ENCODE data around the gene KIF27. TPM values are rescaled to one million over a fixed set of nuclear protein-coding genes. Genes with fewer than 3 reads are reported as not detected.

Gene KIF27
- total and polyA plus RNA-seq, 4 donors = 0.55 to 5.1 (median 1.6) TPM

DNA sequence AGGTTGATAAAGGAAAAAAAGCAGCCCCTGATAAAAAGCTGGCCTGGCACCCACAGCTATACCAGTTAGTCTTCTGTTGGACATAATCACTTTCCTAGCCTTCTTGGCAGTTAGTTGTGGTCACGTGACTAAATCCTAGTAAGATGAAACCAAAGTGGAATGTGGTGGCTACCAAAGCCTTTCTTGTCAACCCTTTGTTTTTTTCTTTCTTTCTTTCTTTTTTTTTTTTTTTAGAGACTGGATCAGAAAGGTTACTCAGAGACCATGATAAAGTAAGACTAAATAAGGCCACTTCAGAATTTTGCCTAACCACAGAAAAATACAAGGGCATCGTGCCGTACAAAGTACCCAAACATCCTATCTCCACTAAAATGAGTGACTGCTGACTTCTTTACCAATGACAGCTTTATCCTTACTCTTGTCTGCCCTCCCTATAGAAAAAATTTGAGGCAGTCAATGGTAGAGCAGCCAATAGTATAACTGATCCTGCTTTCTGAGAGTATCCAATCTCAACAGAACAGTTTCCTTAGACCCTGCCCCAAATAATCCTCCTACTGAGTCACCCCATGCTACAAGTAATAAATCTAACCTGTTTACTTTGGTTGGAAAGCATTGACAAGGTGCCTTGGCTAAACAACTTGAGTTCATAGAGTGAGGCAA, 14.2 kb upstream of the KIF27 start:
- Histone ChIP-seq H3K4me3 (ENCODE audit: low read depth in 1 of 3, low read length in 3 of 3) (no peak overlapping the region), H3K27me3 (ENCODE audit: control insufficient read depth in 4 of 4, insufficient read depth in 4 of 4, low read length in 3 of 4) (no peaks in the 10 kb centered on the region), H3K4me1 (ENCODE audit: control insufficient read depth in 4 of 4, insufficient read depth in 4 of 4, low read length in 3 of 4) (peaks cover 4 to 9% (median 6%) of the 10 kb centered on the region in 4 donors), H3K9me3 (ENCODE audit: control insufficient read depth in 4 of 4, low read length in 3 of 4) (no peaks in the 10 kb centered on the region), H3K27ac (ENCODE audit: low read depth in 1 of 2, low read length in 2 of 2) (no peak overlapping the region), H3K9ac (ENCODE audit: low read depth in 1 of 2, low read length in 2 of 2) (no peak overlapping the region), H3K36me3 (ENCODE audit: control insufficient read depth in 4 of 4, insufficient read depth in 3 of 4, low read depth in 1 of 4, low read length in 3 of 4) (peaks cover 0 to 6% (median 2%) of the 10 kb centered on the region in 4 donors)
- WGBS = 89% methylated on average over 3 of the region's 3 CpGs
- TF ChIP-seq SP1 (IDR thresholded peaks at IDR 0.05) = no peak
- TF ChIP-seq, protein P1, sequence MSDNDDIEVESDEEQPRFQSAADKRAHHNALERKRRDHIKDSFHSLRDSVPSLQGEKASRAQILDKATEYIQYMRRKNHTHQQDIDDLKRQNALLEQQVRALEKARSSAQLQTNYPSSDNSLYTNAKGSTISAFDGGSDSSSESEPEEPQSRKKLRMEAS (IDR thresholded peaks at IDR 0.05) = no peak
- no peak for TF ChIP-seq HNF4A (conservative IDR thresholded peaks at IDR 0.05)
- TF ChIP-seq NR2F2 (IDR thresholded peaks at IDR 0.05) = no peak
- TF ChIP-seq FOXA2 (IDR thresholded peaks at IDR 0.05) = no peak
- no peak for TF ChIP-seq EGR1 (IDR thresholded peaks at IDR 0.05; ENCODE audit: low read depth in 2 of 2)
- TF ChIP-seq JUND (IDR thresholded peaks at IDR 0.05) = no peak
- TF ChIP-seq, protein P2, sequence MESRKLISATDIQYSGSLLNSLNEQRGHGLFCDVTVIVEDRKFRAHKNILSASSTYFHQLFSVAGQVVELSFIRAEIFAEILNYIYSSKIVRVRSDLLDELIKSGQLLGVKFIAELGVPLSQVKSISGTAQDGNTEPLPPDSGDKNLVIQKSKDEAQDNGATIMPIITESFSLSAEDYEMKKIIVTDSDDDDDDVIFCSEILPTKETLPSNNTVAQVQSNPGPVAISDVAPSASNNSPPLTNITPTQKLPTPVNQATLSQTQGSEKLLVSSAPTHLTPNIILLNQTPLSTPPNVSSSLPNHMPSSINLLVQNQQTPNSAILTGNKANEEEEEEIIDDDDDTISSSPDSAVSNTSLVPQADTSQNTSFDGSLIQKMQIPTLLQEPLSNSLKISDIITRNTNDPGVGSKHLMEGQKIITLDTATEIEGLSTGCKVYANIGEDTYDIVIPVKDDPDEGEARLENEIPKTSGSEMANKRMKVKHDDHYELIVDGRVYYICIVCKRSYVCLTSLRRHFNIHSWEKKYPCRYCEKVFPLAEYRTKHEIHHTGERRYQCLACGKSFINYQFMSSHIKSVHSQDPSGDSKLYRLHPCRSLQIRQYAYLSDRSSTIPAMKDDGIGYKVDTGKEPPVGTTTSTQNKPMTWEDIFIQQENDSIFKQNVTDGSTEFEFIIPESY (IDR thresholded peaks at IDR 0.05) = no peak
- no peak for TF ChIP-seq RAD21 (IDR thresholded peaks at IDR 0.05)
- no peak for TF ChIP-seq RXRA (IDR thresholded peaks at IDR 0.05)
- TF ChIP-seq FOXA1 (IDR thresholded peaks at IDR 0.05) = no peak
- TF ChIP-seq, protein P3, sequence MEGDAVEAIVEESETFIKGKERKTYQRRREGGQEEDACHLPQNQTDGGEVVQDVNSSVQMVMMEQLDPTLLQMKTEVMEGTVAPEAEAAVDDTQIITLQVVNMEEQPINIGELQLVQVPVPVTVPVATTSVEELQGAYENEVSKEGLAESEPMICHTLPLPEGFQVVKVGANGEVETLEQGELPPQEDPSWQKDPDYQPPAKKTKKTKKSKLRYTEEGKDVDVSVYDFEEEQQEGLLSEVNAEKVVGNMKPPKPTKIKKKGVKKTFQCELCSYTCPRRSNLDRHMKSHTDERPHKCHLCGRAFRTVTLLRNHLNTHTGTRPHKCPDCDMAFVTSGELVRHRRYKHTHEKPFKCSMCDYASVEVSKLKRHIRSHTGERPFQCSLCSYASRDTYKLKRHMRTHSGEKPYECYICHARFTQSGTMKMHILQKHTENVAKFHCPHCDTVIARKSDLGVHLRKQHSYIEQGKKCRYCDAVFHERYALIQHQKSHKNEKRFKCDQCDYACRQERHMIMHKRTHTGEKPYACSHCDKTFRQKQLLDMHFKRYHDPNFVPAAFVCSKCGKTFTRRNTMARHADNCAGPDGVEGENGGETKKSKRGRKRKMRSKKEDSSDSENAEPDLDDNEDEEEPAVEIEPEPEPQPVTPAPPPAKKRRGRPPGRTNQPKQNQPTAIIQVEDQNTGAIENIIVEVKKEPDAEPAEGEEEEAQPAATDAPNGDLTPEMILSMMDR (IDR thresholded peaks at IDR 0.05; ENCODE audit: low read depth, low read length, missing input control) = no peak
- no peak for TF ChIP-seq HNF4G (IDR thresholded peaks at IDR 0.05)
- no peak for TF ChIP-seq GABPA (IDR thresholded peaks at IDR 0.05 in 1 of 2, conservative IDR thresholded peaks at IDR 0.05 in 1 of 2)
- TF ChIP-seq YY1 (IDR thresholded peaks at IDR 0.05) = no peak
- TF ChIP-seq TAF1 (conservative IDR thresholded peaks at IDR 0.05) = no peak
- TF ChIP-seq, protein P4, sequence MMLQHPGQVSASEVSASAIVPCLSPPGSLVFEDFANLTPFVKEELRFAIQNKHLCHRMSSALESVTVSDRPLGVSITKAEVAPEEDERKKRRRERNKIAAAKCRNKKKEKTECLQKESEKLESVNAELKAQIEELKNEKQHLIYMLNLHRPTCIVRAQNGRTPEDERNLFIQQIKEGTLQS (IDR thresholded peaks at IDR 0.05) = no peak
- no peak for DNase-seq (ENCODE audit: low spot score)

DNA sequence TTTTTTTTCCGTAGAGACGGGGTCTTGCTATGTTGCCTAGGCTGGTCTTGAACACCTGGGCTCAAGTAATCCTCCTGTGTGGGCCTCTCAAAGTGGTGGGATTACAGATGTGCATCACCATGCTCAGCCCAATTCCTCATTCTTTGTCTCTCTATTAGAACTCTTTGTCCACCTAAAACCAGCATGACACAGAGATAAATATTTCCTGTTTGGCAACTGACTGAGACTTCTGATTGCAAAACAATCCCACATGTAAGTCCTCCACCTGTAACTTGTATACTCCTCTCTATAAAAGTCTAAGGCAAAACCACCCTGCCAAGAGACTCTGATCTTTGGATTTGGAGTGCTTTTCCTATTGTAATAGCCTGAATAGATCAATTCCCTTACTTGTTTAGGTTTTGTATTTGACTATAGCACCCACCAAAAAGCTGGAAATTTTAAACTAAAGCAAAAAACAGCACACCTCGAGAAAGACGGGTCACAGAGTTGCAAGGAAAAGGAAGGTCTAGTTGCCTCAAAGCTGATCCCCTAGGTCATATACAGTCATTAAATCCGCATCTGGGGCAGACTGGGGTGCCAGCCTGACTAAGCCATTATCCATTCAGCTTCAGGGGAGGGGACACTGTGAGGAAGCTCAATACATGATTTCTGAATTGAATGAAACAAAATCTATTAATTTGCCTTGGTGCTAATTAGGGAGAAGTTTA, 13.5 kb upstream of the KIF27 start:
- H3K36me3 ChIP-seq (ENCODE audit: control insufficient read depth in 4 of 4, insufficient read depth in 3 of 4, low read depth in 1 of 4, low read length in 3 of 4) = peaks cover 0 to 6% (median 2%) of the 10 kb centered on the region in 4 donors
- H3K9ac ChIP-seq (ENCODE audit: low read depth in 1 of 2, low read length in 2 of 2) = no peak overlapping the region
- TF ChIP-seq, protein P2 (IDR thresholded peaks at IDR 0.05) = no peak
- TF ChIP-seq FOXA1 (IDR thresholded peaks at IDR 0.05) (no peak), EGR1 (IDR thresholded peaks at IDR 0.05; ENCODE audit: low read depth in 2 of 2) (no peak), GABPA (IDR thresholded peaks at IDR 0.05 in 1 of 2, conservative IDR thresholded peaks at IDR 0.05 in 1 of 2) (no peak), HNF4A (conservative IDR thresholded peaks at IDR 0.05) (peak in 1 of 2 donors; percentile 19), RXRA (IDR thresholded peaks at IDR 0.05) (no peak)
- TF ChIP-seq, protein P1 (IDR thresholded peaks at IDR 0.05) = no peak
- TF ChIP-seq, protein P3 (IDR thresholded peaks at IDR 0.05; ENCODE audit: low read depth, low read length, missing input control) = no peak
- no peaks in the 10 kb centered on the region for H3K27me3 ChIP-seq (ENCODE audit: control insufficient read depth in 4 of 4, insufficient read depth in 4 of 4, low read length in 3 of 4)
- 89% methylated on average over 5 of the region's 5 CpGs for WGBS
- H3K9me3 ChIP-seq (ENCODE audit: control insufficient read depth in 4 of 4, low read length in 3 of 4) = no peaks in the 10 kb centered on the region
- H3K27ac ChIP-seq (ENCODE audit: low read depth in 1 of 2, low read length in 2 of 2) = no peak overlapping the region
- H3K4me3 ChIP-seq (ENCODE audit: low read depth in 1 of 3, low read length in 3 of 3) = no peak overlapping the region
- H3K4me1 ChIP-seq (ENCODE audit: control insufficient read depth in 4 of 4, insufficient read depth in 4 of 4, low read length in 3 of 4) = peaks cover 4 to 9% (median 6%) of the 10 kb centered on the region in 4 donors
- DNase-seq (ENCODE audit: low spot score) = no peak

All from liver (tissue), 9 donors.